ENCODE data around the gene MTMR3.

DNA sequence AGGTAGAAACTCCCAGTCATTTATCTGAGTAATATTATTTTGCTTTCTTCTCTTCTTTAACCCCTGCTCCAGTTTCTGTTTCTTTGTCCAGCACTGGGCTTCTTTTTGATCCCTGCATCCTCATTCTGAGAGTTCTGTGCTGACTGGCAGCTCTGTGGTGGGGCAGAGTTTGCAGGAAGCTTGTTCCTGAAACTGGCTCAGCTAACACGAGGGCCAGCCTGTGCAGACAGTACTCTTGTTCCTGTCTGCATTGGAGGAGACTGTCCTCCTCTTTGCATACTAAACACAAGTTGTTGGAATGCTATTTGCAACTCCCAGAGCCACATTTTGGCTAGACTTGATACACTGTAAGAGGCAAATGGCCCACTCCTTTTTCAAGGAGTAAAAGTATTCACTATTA is 104.2 kb downstream of the MTMR3 start:
- TF ChIP-seq ZNF302 (CRISPR knock-in tag; IDR thresholded peaks at IDR 0.05) (no peak), CTCF (IDR thresholded peaks at IDR 0.05) (no peak)

All from A549 (cell line).